Measurements from ENCODE around the gene SLC4A1.

The SLC4A1 gene

DNA sequence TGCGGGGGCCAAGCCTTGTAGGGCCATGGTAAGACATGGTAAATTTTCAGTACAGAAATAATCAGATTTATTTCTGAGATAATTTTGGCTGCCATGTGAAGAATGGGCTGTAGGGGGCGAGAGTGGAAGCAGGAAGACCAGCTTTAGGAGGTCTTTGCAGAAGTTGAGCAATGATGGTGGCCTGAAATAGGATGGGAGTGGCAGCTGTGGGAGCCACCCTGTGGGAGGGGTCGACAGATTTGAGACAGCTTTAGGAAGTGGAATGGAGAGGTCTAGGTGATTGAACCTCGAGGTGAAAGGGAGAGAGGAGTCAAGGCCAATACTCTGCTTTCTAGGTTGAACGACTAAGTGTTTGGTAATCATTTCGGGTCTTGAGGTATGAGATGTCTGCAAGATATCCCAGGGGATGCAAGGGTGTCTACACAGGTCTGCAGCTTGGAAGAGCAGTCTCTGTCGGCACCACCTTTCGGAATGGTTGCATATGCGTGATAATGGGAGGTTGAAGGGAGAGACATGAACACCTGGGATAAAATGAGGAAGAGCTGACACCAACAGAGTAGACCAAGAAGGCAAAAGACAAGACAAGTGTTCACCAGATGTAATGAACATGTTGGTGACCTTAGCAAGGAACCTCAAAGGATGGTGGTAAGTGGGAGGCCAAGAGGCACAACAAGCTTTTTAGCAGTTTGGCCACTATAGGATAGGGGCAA is 64.0 kb downstream of the SLC4A1 start:
- peak; percentile 35 for DNase-seq

- no peak for DNase-seq
Measured at GRCh38 chr17:44202756-44203155, 65.2 kb downstream of the SLC4A1 start.

- DNase-seq: no peak
Measured at GRCh38 chr17:44200478-44201155, 67.3 kb downstream of the SLC4A1 start.

GRCh38 chr17:44199553-44200477 is 68.1 kb downstream of the SLC4A1 start, which contains the start of gene ATXN7L3:
ATXN7L3 (minus strand) TSS chr17:44199884; CDS start chr17:44198070, 1,814 bp downstream.
- DNase-seq: peak; percentile 99

- DNase-seq: peak; percentile 25
Measured at GRCh38 chr17:44198721-44199552, 69.0 kb downstream of the SLC4A1 start.

Data from activated T-cell treated with anti-CD3 and anti-CD28 coated beads for 4 hours (primary cell).